Mesenchymal stem cell (in vitro differentiated cells and primary cell): Measurements from ENCODE around the gene NFATC3.

Source experiments
- DNase-seq: peaks from one replicate; pipeline ENCODE4 v3.0.0-alpha.2; 2013
- H2AFZ ChIP-seq: one replicate; pipeline ENCODE4 v1.6.1; 2013; ENCODE audit warnings: low read depth, mild to moderate bottlenecking, control low read depth, inconsistent platforms, low read length, moderate library complexity
- H2AK5ac ChIP-seq: 2 replicates; pipeline ENCODE4 v1.6.1; 2013; ENCODE audit warnings: low read length, moderate library complexity, mild to moderate bottlenecking, inconsistent platforms; ENCODE audit not compliant: severe bottlenecking
- H2BK120ac ChIP-seq: one replicate; pipeline ENCODE4 v1.6.1; 2013; ENCODE audit warnings: low read depth, mild to moderate bottlenecking, inconsistent platforms, low read length, moderate library complexity
- H2BK12ac ChIP-seq, 2 experiments: one replicate each; pipeline ENCODE4 v1.6.1; 2013; ENCODE audit warnings: inconsistent platforms in 2 of 2, low read length in 2 of 2, mild to moderate bottlenecking in 2 of 2, moderate library complexity in 2 of 2, control low read depth in 1 of 2
- H2BK15ac ChIP-seq: one replicate; pipeline ENCODE4 v1.6.1; 2013; ENCODE audit warnings: mild to moderate bottlenecking, low read depth, inconsistent platforms; ENCODE audit not compliant: poor library complexity, severe bottlenecking
- H2BK5ac ChIP-seq: 2 replicates; pipeline ENCODE4 v1.6.1; 2013; ENCODE audit warnings: low read depth, mild to moderate bottlenecking, low read length, control low read depth, inconsistent platforms; ENCODE audit not compliant: poor library complexity, severe bottlenecking
- H3K14ac ChIP-seq, 2 experiments: one replicate each; pipeline ENCODE4 v1.6.1; 2013; ENCODE audit warnings: inconsistent platforms in 2 of 2, low read length in 2 of 2, control low read depth in 1 of 2, mild to moderate bottlenecking in 1 of 2, moderate library complexity in 1 of 2
- H3K18ac ChIP-seq, 2 experiments: one replicate each; pipeline ENCODE4 v1.6.1; 2013; ENCODE audit warnings: inconsistent platforms in 2 of 2, low read length in 2 of 2, control low read depth in 1 of 2, low read depth in 1 of 2, mild to moderate bottlenecking in 1 of 2
- H3K23ac ChIP-seq, 2 experiments: one replicate each; pipeline ENCODE4 v1.6.1; 2013; ENCODE audit warnings: inconsistent platforms in 2 of 2, low read length in 2 of 2, mild to moderate bottlenecking in 2 of 2, moderate library complexity in 2 of 2, control low read depth in 1 of 2
- H3K27ac ChIP-seq: 2 replicates; pipeline ENCODE4 v1.5.1; 2013; ENCODE audit warnings: mild to moderate bottlenecking, moderate library complexity, low read length, control low read depth, inconsistent platforms; ENCODE audit not compliant: poor library complexity, severe bottlenecking
- H3K27me3 ChIP-seq, 2 experiments: 2 replicates each; pipeline versions ENCODE4 v1.6.1 to v1.7.0; 2013; ENCODE audit warnings: low read length in 2 of 2, mild to moderate bottlenecking in 2 of 2, moderate library complexity in 2 of 2, control low read depth in 1 of 2, inconsistent platforms in 1 of 2; ENCODE audit not compliant: control insufficient read depth in 1 of 2, insufficient read depth in 1 of 2
- H3K36me3 ChIP-seq, 2 experiments: 2 replicates each; pipeline versions ENCODE4 v1.6.1 to v1.7.0; 2013; ENCODE audit warnings: low read length in 2 of 2, control low read depth in 1 of 2, inconsistent platforms in 1 of 2, low read depth in 1 of 2, mild to moderate bottlenecking in 1 of 2; ENCODE audit not compliant: insufficient read depth in 2 of 2, control insufficient read depth in 1 of 2
- H3K4ac ChIP-seq, 2 experiments: one replicate each; pipeline ENCODE4 v1.6.1; 2013; ENCODE audit warnings: inconsistent platforms in 2 of 2, low read length in 2 of 2, mild to moderate bottlenecking in 2 of 2, moderate library complexity in 2 of 2, control low read depth in 1 of 2, low read depth in 1 of 2
- H3K4me1 ChIP-seq: 2 replicates; pipeline ENCODE4 v1.6.1; 2013; ENCODE audit warnings: low read depth, low read length, control low read depth; ENCODE audit not compliant: control insufficient read depth, insufficient read depth
- H3K4me2 ChIP-seq: 2 replicates; pipeline ENCODE4 v1.6.1; 2013; ENCODE audit warnings: low read length, mild to moderate bottlenecking, inconsistent platforms; ENCODE audit not compliant: poor library complexity, severe bottlenecking
- H3K4me3 ChIP-seq, 2 experiments: 2 replicates each; pipeline versions ENCODE4 v1.5.1 to v1.7.0; 2013; ENCODE audit warnings: low read length in 2 of 2, mild to moderate bottlenecking in 2 of 2, control low read depth in 1 of 2, low read depth in 1 of 2; ENCODE audit not compliant: insufficient read depth in 1 of 2
- H3K79me1 ChIP-seq: replicated peaks from 2 replicates; pipeline ENCODE4 v1.6.1; 2013; ENCODE audit warnings: mild to moderate bottlenecking, control low read depth, low read length, inconsistent platforms; ENCODE audit not compliant: poor library complexity, severe bottlenecking
- H3K9ac ChIP-seq: 2 replicates; pipeline ENCODE4 v1.7.0; 2013; ENCODE audit warnings: mild to moderate bottlenecking, low read length, moderate library complexity
- H3K9me3 ChIP-seq: 2 replicates; pipeline ENCODE4 v1.7.0; 2013; ENCODE audit warnings: mild to moderate bottlenecking, low read length; ENCODE audit not compliant: control insufficient read depth
- H4K8ac ChIP-seq: one replicate; pipeline ENCODE4 v1.6.1; 2013; ENCODE audit warnings: inconsistent platforms, mild to moderate bottlenecking, low read length, moderate library complexity
- H4K91ac ChIP-seq: one replicate; pipeline ENCODE4 v1.6.1; 2013; ENCODE audit warnings: mild to moderate bottlenecking, low read length, inconsistent platforms
- WGBS: methylation state at CpG from one replicate; pipeline ENCODE4 v1.1.7; 2013; ENCODE audit warnings: mixed read lengths; 5-methylcytosine and 5-hydroxymethylcytosine counted together

NFATC3 gene

DNA sequence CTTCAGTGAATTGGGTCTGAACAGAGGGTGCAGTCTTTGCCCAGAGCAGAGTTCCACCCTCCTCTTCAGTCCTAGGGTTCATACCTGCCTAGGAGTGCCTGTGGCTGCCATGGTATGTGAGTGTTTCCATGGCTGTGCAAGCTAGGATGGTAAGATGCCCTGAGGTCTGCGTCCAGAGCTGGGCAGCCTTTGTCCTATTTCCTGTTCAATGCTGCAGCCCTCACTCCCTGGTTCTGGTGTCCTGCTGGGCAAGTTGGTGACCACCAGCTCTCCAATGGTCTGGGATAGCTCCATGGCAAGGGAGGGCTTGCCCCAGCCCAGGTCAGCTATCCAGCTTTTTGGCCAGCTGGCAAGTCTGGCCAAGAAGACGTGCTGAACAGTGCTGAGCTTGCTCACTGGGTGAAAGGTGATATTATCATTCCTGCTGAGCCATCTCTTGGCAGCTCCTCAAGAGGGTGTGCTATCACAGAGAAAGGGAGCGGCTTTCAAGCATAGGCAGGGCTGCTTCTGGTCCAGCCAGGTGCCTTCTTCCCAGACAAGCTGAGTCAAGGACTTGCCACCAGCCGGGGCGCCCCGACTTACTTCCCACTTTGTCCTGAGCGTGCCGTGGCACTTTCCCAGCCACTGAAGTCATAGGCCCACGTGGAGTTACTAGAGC, 13.0 kb upstream of the NFATC3 start:
- Histone ChIP-seq H3K14ac (no peak overlapping the region), H2AFZ (no peak overlapping the region), H3K23ac (no peak overlapping the region), H3K4me1 (peaks cover 24% of the 10 kb centered on the region), H3K9me3 (no peaks in the 10 kb centered on the region), H3K4me2 (no peak overlapping the region), H2BK12ac (peak overlapping the region in 1 of 2 experiments; percentile 1), H2BK120ac (no peak overlapping the region), H3K4ac (no peak overlapping the region), H3K9ac (no peak overlapping the region), H4K8ac (no peak overlapping the region), H2BK15ac (no peak overlapping the region), H3K79me1 (no peaks in the 10 kb centered on the region), H3K4me3 (peak overlapping the region in 1 of 2 experiments; percentile 21), H3K18ac (no peak overlapping the region), H2AK5ac (no peak overlapping the region), H4K91ac (no peak overlapping the region), H3K27me3 (no peaks in the 10 kb centered on the region), H3K27ac (no peak overlapping the region), H3K36me3 (peaks cover 50 to 63% of the 10 kb centered on the region in 2 experiments), H2BK5ac (no peak overlapping the region)
- 91% methylated on average over 9 of the region's 9 CpGs for WGBS
- peak; percentile 35 for DNase-seq

DNA sequence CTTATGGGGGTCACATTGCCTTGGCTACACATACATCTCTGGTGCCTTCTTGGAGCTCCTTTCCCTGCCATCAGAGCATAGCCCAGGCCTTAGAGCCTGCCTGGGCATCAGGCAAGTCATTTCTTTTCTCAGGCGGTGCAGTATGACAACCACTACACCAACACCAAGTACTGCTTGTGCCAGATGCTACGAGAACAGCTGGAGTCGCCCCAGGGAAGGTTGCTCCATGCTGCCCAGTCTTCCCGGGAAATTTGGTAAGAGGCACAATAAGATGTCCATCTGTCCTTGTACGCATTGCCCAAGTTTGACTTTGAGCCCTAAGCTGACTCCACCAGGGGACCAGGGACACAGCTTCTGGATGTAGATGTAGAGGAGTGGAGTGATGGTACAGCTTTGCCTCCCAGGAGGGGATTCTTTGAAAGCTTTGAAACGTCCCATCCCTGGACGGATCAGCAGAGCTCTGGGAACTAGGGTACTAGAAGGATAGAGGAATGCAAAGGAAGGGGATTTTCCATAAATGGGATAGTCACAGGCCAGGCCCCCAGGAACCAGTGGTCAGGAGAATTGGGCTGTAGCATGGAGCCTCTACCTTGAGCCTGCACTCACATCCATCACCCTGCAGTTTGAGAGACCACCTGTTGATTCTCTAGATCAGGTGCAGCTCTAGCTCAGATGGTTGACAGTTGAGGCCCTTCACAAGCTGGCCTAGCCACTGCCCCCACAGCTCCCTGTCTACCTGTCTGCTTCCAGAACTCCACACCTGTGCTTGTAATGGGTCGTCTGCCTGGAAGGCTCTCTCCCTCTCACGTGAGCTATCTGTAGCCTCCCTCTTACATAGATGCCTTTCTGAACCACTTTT, 11.0 kb upstream of the NFATC3 start:
- Histone ChIP-seq H2BK120ac (no peak overlapping the region), H2BK5ac (no peak overlapping the region), H3K14ac (no peak overlapping the region), H3K18ac (no peak overlapping the region), H2BK12ac (no peak overlapping the region), H2AFZ (no peak overlapping the region), H3K4ac (no peak overlapping the region), H3K9ac (no peak overlapping the region), H3K4me3 (no peak overlapping the region), H3K23ac (no peak overlapping the region), H2BK15ac (no peak overlapping the region), H3K4me1 (peaks cover 24% of the 10 kb centered on the region), H3K27me3 (no peaks in the 10 kb centered on the region), H3K9me3 (no peaks in the 10 kb centered on the region), H4K8ac (no peak overlapping the region), H3K27ac (no peak overlapping the region), H3K4me2 (no peak overlapping the region), H3K36me3 (peaks cover 66 to 77% of the 10 kb centered on the region in 2 experiments), H3K79me1 (no peaks in the 10 kb centered on the region), H2AK5ac (no peak overlapping the region), H4K91ac (no peak overlapping the region)
- no peak for DNase-seq
- WGBS: 94% methylated on average over 9 of the region's 9 CpGs

DNA sequence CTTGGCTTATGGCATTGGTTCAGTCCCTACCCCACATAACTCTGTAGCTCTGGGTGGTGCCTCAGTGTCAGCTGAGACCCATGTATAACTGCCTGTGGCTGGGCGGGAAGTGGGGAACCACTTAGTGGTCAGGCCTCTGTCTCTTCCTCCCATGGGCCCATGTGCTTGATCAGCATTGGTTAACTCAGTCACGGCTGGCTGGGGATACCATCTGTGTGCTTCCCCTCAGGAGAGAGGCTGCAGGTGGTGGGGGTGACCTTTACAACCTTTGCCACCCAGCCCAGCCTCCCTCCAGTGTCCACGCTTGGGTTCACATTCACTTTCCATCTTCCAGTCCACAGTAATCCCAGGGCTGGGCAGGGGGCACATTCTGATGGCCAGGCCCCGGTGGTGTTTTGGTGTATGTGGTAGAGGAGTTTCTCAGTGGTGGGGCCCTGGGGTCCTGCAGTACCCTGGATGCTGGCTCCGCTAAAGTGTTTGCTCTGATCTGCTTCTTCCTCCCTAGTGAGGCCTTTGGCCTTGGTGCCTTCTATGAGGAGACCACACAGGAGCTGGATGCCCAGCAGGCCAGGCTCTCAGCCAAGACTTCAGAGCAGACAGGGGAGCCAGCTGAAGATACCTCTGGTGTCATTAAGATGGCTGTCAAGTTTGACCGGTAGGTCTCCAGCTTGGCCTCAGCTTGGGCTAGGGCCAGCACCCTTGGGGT, 10.2 kb upstream of the NFATC3 start:
- Histone ChIP-seq H3K23ac (no peak overlapping the region), H3K4me3 (no peak overlapping the region), H4K91ac (no peak overlapping the region), H3K18ac (no peak overlapping the region), H3K4ac (no peak overlapping the region), H3K14ac (no peak overlapping the region), H3K4me2 (no peak overlapping the region), H4K8ac (no peak overlapping the region), H2BK120ac (no peak overlapping the region), H3K9me3 (no peaks in the 10 kb centered on the region), H3K9ac (no peak overlapping the region), H3K27ac (no peak overlapping the region), H3K36me3 (peaks cover 62 to 79% of the 10 kb centered on the region in 2 experiments), H2AK5ac (no peak overlapping the region), H2BK15ac (no peak overlapping the region), H2AFZ (no peak overlapping the region), H3K4me1 (peaks cover 19% of the 10 kb centered on the region), H3K27me3 (no peaks in the 10 kb centered on the region), H2BK12ac (no peak overlapping the region), H3K79me1 (no peaks in the 10 kb centered on the region), H2BK5ac (no peak overlapping the region)
- DNase-seq: no peak
- 92% methylated on average over 6 of the region's 6 CpGs for WGBS

DNA sequence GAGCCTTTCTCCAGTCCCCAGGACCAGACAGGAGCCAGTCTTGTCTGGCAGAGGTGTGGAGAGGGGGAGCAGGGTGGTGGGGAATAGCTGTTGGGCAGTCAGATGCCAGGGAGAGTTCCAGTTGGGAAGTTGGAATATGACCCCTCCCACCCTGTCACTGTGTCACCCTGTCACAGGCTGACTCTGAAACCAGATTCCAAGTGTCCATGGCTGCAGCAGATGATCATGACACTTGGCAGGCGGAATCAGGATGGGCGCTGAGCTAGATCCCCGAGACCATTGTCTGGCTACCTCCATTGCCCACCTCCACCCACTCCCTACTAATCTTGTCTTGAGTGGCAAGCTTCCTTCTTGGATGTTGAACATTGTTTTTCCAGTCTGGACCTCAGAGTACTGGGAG, 9.2 kb upstream of the NFATC3 start:
- H3K18ac ChIP-seq: no peak overlapping the region
- H2AFZ ChIP-seq: no peak overlapping the region
- H3K4me1 ChIP-seq: peaks cover 15% of the 10 kb centered on the region
- no peak overlapping the region for H4K8ac ChIP-seq
- H2AK5ac ChIP-seq: no peak overlapping the region
- 100% methylated on average over 3 of the region's 3 CpGs for WGBS
- no peak overlapping the region for H4K91ac ChIP-seq
- H3K27ac ChIP-seq: no peak overlapping the region
- no peak overlapping the region for H3K4me2 ChIP-seq
- H3K23ac ChIP-seq: peak overlapping the region in 1 of 2 experiments; percentile 30
- H2BK12ac ChIP-seq: no peak overlapping the region
- H2BK120ac ChIP-seq: no peak overlapping the region
- no peak overlapping the region for H2BK15ac ChIP-seq
- H3K4me3 ChIP-seq: no peak overlapping the region
- H3K36me3 ChIP-seq: peaks cover 53 to 75% of the 10 kb centered on the region in 2 experiments
- no peak overlapping the region for H3K4ac ChIP-seq
- no peaks in the 10 kb centered on the region for H3K79me1 ChIP-seq
- no peaks in the 10 kb centered on the region for H3K9me3 ChIP-seq
- no peak overlapping the region for H2BK5ac ChIP-seq
- no peaks in the 10 kb centered on the region for H3K27me3 ChIP-seq
- no peak overlapping the region for H3K14ac ChIP-seq
- H3K9ac ChIP-seq: no peak overlapping the region
- no peak for DNase-seq
